ENCODE measurements around the gene CRABP1. TPM values are rescaled to one million over a fixed set of nuclear protein-coding genes. Genes with fewer than 3 reads are reported as not detected.

Gene CRABP1
- total RNA-seq, 2 experiments from 2014 or later, result not detected

- no peaks in the 10 kb centered on the region for H3K36me3 ChIP-seq (ENCODE audit: insufficient read depth, low read length)
- no TSS peak for BruUV-seq (replicated peaks)
- H3K9me2 ChIP-seq (ENCODE audit: insufficient read depth, low read length), result no peaks in the 10 kb centered on the region
- no peaks in the 10 kb centered on the region for H3K79me2 ChIP-seq (ENCODE audit: insufficient read depth, low read depth, low read length)
- no peaks in the 10 kb centered on the region for H3K9me3 ChIP-seq (ENCODE audit: low read length)
- no peak overlapping the region for H3K4me2 ChIP-seq (ENCODE audit: low read length)
- H3K4me1 ChIP-seq (ENCODE audit: insufficient read depth, low read length, poor library complexity, severe bottlenecking), result no peaks in the 10 kb centered on the region
- H4K20me1 ChIP-seq (ENCODE audit: insufficient read depth, low read length), result no peaks in the 10 kb centered on the region
- no peak overlapping the region for H2AFZ ChIP-seq (ENCODE audit: low read length)
- DNase-seq (ENCODE audit: low spot score), result no peak
- intact Hi-C loops (cut with micrococcal nuclease; ENCODE audit: unreplicated experiment), result no loop called here
- CTCF ChIA-PET (ENCODE audit: unreplicated experiment), result no interaction called here
- H3K27ac ChIP-seq (ENCODE audit: low read depth, low read length, poor library complexity, severe bottlenecking), result no peak overlapping the region
- POLR2A ChIA-PET, result interaction anchor here (0.6 kb wide), 1 partner anchor 72 kb away, joined by 3 read pairs; no protein-coding TSS in a partner anchor
- TF ChIP-seq, protein P1, sequence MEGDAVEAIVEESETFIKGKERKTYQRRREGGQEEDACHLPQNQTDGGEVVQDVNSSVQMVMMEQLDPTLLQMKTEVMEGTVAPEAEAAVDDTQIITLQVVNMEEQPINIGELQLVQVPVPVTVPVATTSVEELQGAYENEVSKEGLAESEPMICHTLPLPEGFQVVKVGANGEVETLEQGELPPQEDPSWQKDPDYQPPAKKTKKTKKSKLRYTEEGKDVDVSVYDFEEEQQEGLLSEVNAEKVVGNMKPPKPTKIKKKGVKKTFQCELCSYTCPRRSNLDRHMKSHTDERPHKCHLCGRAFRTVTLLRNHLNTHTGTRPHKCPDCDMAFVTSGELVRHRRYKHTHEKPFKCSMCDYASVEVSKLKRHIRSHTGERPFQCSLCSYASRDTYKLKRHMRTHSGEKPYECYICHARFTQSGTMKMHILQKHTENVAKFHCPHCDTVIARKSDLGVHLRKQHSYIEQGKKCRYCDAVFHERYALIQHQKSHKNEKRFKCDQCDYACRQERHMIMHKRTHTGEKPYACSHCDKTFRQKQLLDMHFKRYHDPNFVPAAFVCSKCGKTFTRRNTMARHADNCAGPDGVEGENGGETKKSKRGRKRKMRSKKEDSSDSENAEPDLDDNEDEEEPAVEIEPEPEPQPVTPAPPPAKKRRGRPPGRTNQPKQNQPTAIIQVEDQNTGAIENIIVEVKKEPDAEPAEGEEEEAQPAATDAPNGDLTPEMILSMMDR (conservative IDR thresholded peaks at IDR 0.05; ENCODE audit: low read length), result no peak
- no peak for TF ChIP-seq EZH2phosphoT487 (IDR thresholded peaks at IDR 0.05; ENCODE audit: borderline replicate concordance, low read depth, low read length)
- H3K4me3 ChIP-seq (ENCODE audit: low read depth, low read length, poor library complexity, severe bottlenecking), result no peak overlapping the region
Measured at GRCh38 chr15:78329625-78330024, 10.5 kb upstream of the CRABP1 start.

DNA sequence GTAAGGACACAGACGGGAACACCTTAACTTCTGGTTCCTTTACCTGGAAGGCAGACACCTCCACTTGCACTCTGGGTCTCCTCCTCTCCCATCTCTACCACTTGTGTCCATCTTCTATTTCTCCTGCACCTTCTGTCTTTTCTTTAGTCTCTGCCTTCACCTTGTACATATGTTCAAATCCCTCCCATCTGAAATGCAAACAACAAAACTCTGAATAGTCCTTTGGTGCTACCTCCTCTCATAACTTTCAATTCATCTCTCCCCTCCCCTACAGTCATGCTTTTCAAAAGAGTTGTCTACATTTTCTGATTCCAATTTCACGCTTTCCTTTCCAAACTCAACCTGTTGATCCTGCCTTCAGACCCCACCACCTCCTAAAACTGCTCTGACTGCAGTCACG is 5.3 kb upstream of the CRABP1 start:
- H3K36me3 ChIP-seq (ENCODE audit: insufficient read depth, low read length), result no peaks in the 10 kb centered on the region
- no peak overlapping the region for H3K4me3 ChIP-seq (ENCODE audit: low read depth, low read length, poor library complexity, severe bottlenecking)
- intact Hi-C loops (cut with micrococcal nuclease; ENCODE audit: unreplicated experiment), result no loop called here
- ChIA-PET CTCF (ENCODE audit: unreplicated experiment) (no interaction called here), POLR2A (interaction anchor here (0.7 kb wide), 1 partner anchor 247 kb away, joined by 3 read pairs; no protein-coding TSS in a partner anchor)
- H2AFZ ChIP-seq (ENCODE audit: low read length), result no peak overlapping the region
- peaks cover 7% of the 10 kb centered on the region for H3K4me1 ChIP-seq (ENCODE audit: insufficient read depth, low read length, poor library complexity, severe bottlenecking)
- BruUV-seq (replicated peaks), result no TSS peak
- no peaks in the 10 kb centered on the region for H4K20me1 ChIP-seq (ENCODE audit: insufficient read depth, low read length)
- H3K79me2 ChIP-seq (ENCODE audit: insufficient read depth, low read depth, low read length), result no peaks in the 10 kb centered on the region
- H3K9me2 ChIP-seq (ENCODE audit: insufficient read depth, low read length), result no peaks in the 10 kb centered on the region
- TF ChIP-seq, protein P1 (conservative IDR thresholded peaks at IDR 0.05; ENCODE audit: low read length), result no peak
- TF ChIP-seq EZH2phosphoT487 (IDR thresholded peaks at IDR 0.05; ENCODE audit: borderline replicate concordance, low read depth, low read length), result no peak
- H3K4me2 ChIP-seq (ENCODE audit: low read length), result no peak overlapping the region
- no peak overlapping the region for H3K27ac ChIP-seq (ENCODE audit: low read depth, low read length, poor library complexity, severe bottlenecking)
- H3K9me3 ChIP-seq (ENCODE audit: low read length), result no peaks in the 10 kb centered on the region
- DNase-seq (ENCODE audit: low spot score), result no peak

DNA sequence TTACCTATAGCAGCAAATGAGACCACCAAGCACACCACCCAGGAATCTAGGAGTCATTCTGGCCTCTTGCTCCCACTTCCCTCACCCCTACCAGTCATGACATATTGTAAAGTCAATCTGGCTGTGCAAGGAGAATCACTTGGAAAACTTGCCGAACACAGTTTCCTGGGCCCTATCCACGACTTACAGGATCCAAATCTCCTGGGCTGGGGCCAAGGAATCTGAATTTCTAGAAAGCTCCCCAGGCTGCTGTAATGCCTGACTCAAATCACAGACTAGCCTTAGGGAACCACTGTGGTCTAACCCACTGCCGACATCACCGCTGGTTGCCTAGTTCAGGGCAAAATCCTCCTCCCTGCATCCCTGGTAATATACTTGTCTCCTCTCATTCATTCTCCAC is 4.2 kb upstream of the CRABP1 start:
- no peak for DNase-seq (ENCODE audit: low spot score)
- ChIA-PET POLR2A (no interaction called here), CTCF (ENCODE audit: unreplicated experiment) (no interaction called here)
- no peaks in the 10 kb centered on the region for H4K20me1 ChIP-seq (ENCODE audit: insufficient read depth, low read length)
- no peak overlapping the region for H3K27ac ChIP-seq (ENCODE audit: low read depth, low read length, poor library complexity, severe bottlenecking)
- H3K9me2 ChIP-seq (ENCODE audit: insufficient read depth, low read length), result no peaks in the 10 kb centered on the region
- BruUV-seq (replicated peaks), result no TSS peak
- H3K4me1 ChIP-seq (ENCODE audit: insufficient read depth, low read length, poor library complexity, severe bottlenecking), result peaks cover 9% of the 10 kb centered on the region
- no peak overlapping the region for H2AFZ ChIP-seq (ENCODE audit: low read length)
- H3K79me2 ChIP-seq (ENCODE audit: insufficient read depth, low read depth, low read length), result no peaks in the 10 kb centered on the region
- no peak overlapping the region for H3K4me3 ChIP-seq (ENCODE audit: low read depth, low read length, poor library complexity, severe bottlenecking)
- no peaks in the 10 kb centered on the region for H3K9me3 ChIP-seq (ENCODE audit: low read length)
- H3K4me2 ChIP-seq (ENCODE audit: low read length), result no peak overlapping the region
- intact Hi-C loops (cut with micrococcal nuclease; ENCODE audit: unreplicated experiment), result no loop called here
- TF ChIP-seq EZH2phosphoT487 (IDR thresholded peaks at IDR 0.05; ENCODE audit: borderline replicate concordance, low read depth, low read length), result no peak
- TF ChIP-seq, protein P1 (conservative IDR thresholded peaks at IDR 0.05; ENCODE audit: low read length), result no peak
- no peaks in the 10 kb centered on the region for H3K36me3 ChIP-seq (ENCODE audit: insufficient read depth, low read length)

All from OCI-LY7 (cell line).